Measurements from ENCODE around the gene TBC1D10A.

The TBC1D10A gene

DNA sequence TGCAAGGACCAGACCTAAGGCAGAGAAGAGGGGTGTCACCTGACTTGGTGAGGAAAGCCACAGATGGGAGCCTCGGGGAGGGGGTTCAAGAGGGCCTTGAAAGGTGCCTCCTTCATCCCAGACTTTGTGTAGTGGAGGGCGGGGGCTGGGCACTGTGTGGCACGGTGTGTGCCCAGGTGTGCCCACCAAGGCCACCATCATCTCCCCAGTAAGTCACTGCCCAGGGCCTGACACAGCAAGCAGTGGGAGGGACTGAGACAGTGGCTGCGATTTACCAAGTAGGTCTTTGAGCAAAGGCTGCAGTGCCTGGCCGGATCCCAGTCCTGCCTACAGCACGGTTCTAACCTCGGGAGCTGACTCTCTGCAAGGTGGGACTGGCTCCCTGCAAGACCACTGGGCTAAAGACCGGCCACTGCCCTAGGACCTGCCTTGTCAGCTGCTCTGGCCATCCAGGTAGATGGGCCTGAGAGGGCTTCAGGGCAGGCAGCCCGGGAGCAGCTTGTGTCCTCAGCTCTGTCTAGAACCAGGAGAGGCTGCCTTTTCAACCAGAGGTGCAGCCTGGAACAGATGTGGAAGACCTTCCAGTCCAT lies 61.5 kb downstream of the TBC1D10A start:
- no peak for DNase-seq

DNA sequence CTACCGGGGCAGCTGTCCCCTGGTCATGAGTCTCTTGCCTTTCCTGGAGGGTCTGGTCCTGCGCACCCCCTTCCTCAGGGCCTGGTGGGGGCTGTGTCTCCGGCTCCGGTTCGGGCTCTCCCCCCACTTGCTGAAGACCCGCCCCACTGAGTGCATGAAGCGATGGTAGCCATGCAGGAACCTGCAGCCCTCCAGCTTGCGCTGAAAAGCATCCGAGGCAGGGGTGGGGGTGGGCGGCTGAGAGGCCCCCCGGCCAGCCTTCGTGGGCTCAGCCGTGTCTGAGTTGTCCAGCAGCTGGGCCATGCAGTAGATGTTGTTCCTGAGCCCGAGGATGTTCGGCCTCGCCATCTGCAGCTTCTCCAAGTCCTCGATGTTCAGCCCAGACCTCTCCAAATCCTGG lies 62.9 kb downstream of the TBC1D10A start:
- no peak for DNase-seq

DNA sequence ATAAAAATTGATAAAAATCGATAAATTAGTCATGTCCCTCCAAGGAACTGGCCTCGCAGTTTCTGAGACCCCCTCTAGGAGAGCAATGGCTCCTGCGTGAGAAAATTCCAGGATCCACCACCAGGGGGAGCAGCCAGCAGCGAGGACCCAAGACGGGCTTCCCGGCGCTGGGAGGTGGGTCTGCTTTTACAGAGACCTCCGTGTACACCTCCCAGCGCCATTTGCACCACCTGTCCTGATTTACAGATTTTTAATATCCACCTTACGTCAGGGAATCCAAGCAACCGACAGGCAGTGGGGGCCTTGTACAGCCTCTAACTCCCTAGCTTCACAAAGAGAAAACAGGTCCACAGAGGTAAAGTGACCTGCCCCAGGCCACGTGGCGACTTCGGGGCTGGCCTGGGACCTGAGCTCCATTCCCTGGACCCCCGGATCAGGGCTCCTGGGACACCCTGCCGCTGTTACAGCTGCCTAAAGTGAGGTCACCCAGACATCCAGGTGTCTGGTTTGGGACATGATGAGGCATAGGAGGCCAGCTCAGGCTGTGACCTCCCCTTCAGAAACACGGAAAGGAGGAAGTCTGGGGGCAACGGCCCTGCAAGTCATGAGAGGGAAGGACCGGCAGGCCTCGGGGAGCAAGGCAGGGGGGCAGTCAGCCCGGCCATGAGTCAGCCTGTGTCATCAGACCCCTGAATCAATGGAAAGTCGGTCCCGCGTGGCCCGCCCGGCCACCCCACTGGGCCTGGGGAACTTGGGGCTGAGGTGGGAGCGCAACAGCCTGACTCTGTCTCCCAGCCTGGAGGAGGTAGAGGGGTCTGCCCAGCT lies 63.6 kb downstream of the TBC1D10A start:
- DNase-seq: peak; percentile 85

GRCh38 chr22:30262112-30262511 lies 64.6 kb downstream of the TBC1D10A start:
- DNase-seq: no peak

GRCh38 chr22:30261134-30261533 lies 65.6 kb downstream of the TBC1D10A start:
- DNase-seq: no peak

GRCh38 chr22:30260682-30261081 lies 66.1 kb downstream of the TBC1D10A start:
- no peak for DNase-seq

- DNase-seq: no peak
Measured at GRCh38 chr22:30260276-30260675, 66.5 kb downstream of the TBC1D10A start.

- no peak for DNase-seq
Measured at GRCh38 chr22:30254314-30254713, 72.4 kb downstream of the TBC1D10A start.

GRCh38 chr22:30253205-30253852 lies 73.4 kb downstream of the TBC1D10A start:
- no peak for DNase-seq

GRCh38 chr22:30252411-30253204 lies 74.1 kb downstream of the TBC1D10A start:
- no peak for DNase-seq

DNA sequence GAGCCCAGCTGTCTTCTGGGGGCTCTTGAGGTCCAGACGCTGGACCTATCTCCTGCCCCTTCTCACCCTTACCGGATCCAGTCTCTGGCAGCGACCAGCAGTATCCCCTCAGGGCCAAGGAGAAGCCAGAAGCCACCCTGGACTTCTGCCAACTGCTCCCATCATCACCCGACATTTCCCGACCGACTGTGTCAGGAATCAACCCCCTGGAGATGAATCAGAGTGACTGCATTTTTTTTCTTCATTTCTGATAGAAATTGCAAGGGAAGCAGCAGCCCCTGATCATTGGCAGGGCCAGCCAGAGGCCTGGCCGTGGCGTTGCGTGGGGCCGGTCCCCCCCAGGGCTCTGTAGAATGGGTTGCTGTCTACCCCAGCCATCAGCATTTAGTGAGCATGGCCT lies 75.0 kb downstream of the TBC1D10A start:
- no peak for DNase-seq

- peak; percentile 60 for DNase-seq
Measured at GRCh38 chr22:30250661-30251267, 76.0 kb downstream of the TBC1D10A start.

DNA sequence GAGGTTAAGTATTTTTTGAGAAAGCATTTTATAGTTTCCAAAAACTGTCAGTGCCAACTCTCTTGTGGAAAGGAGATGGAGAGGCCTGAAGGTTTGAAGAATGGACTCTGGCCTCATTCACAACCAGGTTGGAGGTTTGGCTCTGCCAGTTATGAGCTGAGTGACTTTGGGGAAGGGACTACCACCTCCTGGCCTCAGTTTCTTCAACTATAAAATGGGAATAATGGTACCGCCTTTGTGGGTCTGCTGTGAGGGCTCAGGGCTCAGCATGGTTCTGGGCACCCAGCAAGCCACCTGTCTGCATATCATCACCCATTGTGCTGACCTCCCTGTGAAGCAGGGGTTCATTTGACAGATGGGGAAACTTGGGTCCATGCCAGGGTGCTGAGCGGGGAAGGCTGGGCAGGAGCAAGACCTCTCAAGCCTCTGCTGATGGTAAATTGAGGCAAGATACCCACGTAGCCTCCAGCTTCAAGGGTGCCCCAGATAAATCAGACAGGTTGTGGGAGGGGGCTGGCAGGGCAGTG lies 76.6 kb downstream of the TBC1D10A start:
- DNase-seq: no peak

- DNase-seq: no peak
Measured at GRCh38 chr22:30249049-30250038, 77.4 kb downstream of the TBC1D10A start.

DNA sequence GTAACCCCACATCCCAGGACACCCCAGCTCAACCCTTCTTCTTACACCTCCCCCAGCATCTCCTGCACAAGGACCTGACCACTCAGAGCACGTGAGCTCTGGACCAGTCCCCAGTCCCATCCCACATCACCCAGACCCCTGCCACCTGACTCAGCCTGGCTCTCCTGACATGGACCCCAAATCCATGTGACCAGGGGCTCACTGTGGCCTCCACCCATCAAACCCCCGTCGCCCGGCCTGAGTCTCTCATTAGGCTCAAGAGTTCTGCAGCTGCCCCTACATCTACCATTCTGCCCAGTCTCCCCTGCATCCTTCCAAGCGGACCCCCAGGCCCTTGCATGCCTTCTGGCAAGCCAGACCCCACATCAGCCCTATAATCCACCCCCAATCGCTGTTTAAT lies 78.3 kb downstream of the TBC1D10A start:
- no peak for DNase-seq

DNA sequence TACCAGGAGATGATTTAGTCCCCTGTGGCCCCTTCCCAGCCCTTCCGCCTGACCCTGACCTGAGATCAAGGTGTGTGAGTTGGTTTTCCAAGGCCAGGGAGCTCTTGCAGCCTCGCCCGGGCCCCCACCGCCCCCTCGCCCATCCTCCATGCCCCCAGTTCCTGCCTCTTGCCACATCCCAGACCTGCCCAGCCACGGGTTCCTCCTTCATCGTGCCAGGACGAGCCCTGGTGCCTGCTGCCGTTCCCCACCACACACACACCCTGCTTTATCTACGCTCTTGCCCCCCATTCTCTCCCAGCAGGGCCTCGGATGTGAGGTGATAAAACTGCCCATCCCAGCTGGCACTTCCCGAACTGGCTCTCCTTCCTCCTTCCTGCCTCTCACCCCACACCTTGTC lies 78.8 kb downstream of the TBC1D10A start:
- DNase-seq: no peak

- DNase-seq: no peak
Measured at GRCh38 chr22:30247561-30247960, 79.2 kb downstream of the TBC1D10A start.

DNA sequence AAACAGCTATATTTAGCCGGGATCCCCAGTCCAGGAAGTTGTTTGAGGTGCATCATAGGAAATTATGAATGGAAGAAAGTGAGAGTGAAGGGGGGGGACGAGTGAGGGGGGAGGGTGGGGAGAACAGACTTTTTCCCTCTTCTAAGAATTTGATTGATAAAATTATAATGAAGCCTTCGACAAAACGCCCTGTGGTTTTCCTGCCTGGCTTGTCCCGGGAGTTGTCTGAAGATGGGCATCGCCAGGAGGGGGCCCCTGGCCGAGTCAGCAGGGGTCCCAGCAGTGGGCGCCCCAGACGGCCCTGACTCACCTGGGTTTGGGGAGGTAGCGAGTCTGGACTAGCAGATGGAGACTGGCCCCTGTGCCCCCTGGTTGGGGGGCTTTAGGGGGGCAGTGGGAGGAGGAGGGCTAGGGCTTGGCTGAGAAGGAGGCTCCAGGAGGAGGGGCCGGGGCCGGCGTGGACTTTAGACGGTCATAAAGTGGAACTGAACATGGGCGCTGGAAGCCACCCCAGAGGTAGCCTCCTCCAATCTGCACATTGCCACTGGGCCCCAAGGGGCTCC lies 79.8 kb downstream of the TBC1D10A start:
- DNase-seq: no peak

DNA sequence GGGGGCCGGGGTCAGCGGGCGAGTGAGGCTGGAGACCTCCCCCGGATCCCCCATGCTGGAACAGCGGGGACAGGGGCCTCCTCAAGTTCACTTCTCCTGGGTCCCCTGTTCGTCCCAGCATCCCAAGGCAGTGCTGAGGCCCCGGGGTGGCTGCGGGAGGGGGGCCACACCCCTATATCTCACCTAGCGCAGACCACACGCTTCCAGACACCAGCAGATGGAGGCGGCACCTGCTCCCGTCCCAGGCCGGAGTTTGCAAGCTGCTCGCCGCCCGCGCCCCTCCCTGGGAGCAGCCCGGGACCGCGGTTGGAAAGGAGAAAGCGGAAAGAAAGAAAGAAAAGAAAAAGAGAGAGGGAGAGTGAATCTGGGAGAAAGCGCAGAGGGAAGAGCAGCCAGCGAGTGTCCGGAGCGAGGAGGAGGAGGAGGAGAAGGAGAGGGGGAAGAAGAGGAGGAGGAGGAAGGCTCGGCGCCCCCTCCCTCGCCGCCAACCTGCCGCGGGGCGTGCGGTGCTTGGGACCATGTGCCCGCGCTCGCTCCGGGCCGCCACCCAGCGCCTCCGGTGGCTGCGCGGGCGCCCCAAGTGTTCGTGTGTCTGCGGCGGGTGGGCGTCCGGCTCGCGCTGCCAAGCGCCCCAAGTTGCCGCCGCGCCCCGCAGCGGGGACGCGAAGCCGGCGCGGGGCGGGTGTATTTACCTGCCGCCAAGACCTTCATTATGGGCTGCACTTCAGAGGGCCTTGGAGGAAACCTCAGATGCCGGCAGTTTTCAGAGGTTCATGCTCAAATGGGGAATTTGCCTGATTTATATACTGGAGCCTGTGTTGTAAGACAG lies 80.5 kb downstream of the TBC1D10A start, which contains the start of gene LIF:
Gene LIF, minus strand, starts transcription at position 775 of the 829 bp plus-strand sequence. Its CDS starts 64 bp downstream, at position 711.
- peak; percentile 64 for DNase-seq

All from stimulated activated CD4-positive, alpha-beta T cell treated with anti-CD3 and anti-CD28 coated beads, Interleukin-4, amount 100 ng/mL, for 24 hours (primary cell).